A549 (cell line): Measurements from ENCODE around the gene C3orf18. TPM values are rescaled to one million over a fixed set of nuclear protein-coding genes. Genes with fewer than 3 reads are reported as not detected.
A peak's percentile ranks its signal among the peaks of the same experiment; 100 is the strongest.

Experiments
- ATAC-seq, 2 experiments: fragments of 200-7000 bp in 1 of 2; fragments of >200 bp in 1 of 2; cut with Nextera tagmentation in 1 of 2; cut with Tn5 transposase in 1 of 2; 3 replicates each; pipeline versions ENCODE4 v1.8.0 to v1.9.1; 2018 to 2020; ENCODE audit warnings: mild to moderate bottlenecking in 1 of 2, moderate library complexity in 1 of 2
- CTCF ChIA-PET: fragments of 300-600 bp; sonication (Branson Sonifier 250); formaldehyde crosslinking; extraction: SDS; loops from one replicate; lab custom pipeline; 2021; ENCODE audit warnings: antibody characterized with exemption, inconsistent platforms; lab: Yijun Ruan, JAX
- POLR2A ChIA-PET: fragments of 350-600 bp; formaldehyde crosslinking; extraction: SDS; loops from one replicate; lab custom pipeline; 2021; ENCODE audit warnings: antibody characterized with exemption, inconsistent platforms; lab: Yijun Ruan, JAX
- DNase-seq, 2 experiments: peaks; one replicate each; pipeline versions ENCODE4 v3.0.0 to v3.0.0-alpha.2; 2011 to 2016; ENCODE audit warnings: low read depth in 1 of 2, low spot score in 1 of 2
- FAIRE-seq: peaks from 2 replicates; lab custom pipeline; 2011; peaks lifted over from hg19 to GRCh38; lab: Jason Lieb, UNC
- H3K27ac ChIP-seq, 2 experiments: fragments of >200 bp; sonication (Bioruptor Twin); formaldehyde crosslinking; 3 replicates each; pipeline ENCODE4 v1.5.1; 2016 to 2017
- H3K4me1 ChIP-seq: fragments of >200 bp; sonication (Bioruptor Twin); formaldehyde crosslinking; 3 replicates; pipeline ENCODE4 v1.6.1; 2016
- H3K4me2 ChIP-seq: fragments of >200 bp; sonication (Bioruptor Twin); formaldehyde crosslinking; 3 replicates; pipeline ENCODE4 v1.6.1; 2016
- H3K4me3 ChIP-seq: fragments of >200 bp; sonication (Bioruptor Twin); formaldehyde crosslinking; 3 replicates; pipeline ENCODE4 v1.5.1; 2016
- H3K9me3 ChIP-seq: fragments of >200 bp; sonication (Bioruptor Twin); formaldehyde crosslinking; 3 replicates; pipeline ENCODE4 v1.6.1; 2016
- ATOH8 ChIP-seq: fragments of 250-450 bp; sonication (Bioruptor Pico); IDR thresholded peaks from 2 replicates; pipeline ENCODE4 v1.5.0; 2020; ENCODE audit warnings: low read depth, mild to moderate bottlenecking, moderate library complexity
- BHLHE40 ChIP-seq: IDR thresholded peaks from 2 replicates; pipeline ENCODE4 v1.6.1; 2012; ENCODE audit warnings: low read depth, low read length, inconsistent platforms
- CBX2 ChIP-seq: fragments of 200-600 bp; sonication (generic); IDR thresholded peaks from 2 replicates; pipeline ENCODE4 v1.6.1; 2016; ENCODE audit warnings: low read depth, mild to moderate bottlenecking, borderline replicate concordance
- CEBPB ChIP-seq, 2 experiments: fragments of >200 bp in 1 of 2; sonication (Bioruptor Twin) in 1 of 2; formaldehyde crosslinking in 1 of 2; IDR thresholded peaks; 2 replicates each; pipeline ENCODE4 v1.6.1; 2012 to 2016
- CTCF ChIP-seq: fragments of >200 bp; sonication (Bioruptor Twin); formaldehyde crosslinking; IDR thresholded peaks from 3 replicates; pipeline ENCODE4 v1.5.1; 2016
- ELK1 ChIP-seq: fragments of 150-350 bp; IDR thresholded peaks from 2 replicates; pipeline ENCODE4 v1.6.1; 2014; ENCODE audit warnings: low read depth, mild to moderate bottlenecking, low read length
- HOXA7 ChIP-seq: fragments of 250-450 bp; sonication (Bioruptor Pico); IDR thresholded peaks from 2 replicates; pipeline ENCODE4 v1.5.0; 2020; ENCODE audit warnings: mild to moderate bottlenecking, moderate library complexity
- JUNB ChIP-seq: fragments of >200 bp; sonication (Bioruptor Twin); formaldehyde crosslinking; IDR thresholded peaks from 2 replicates; pipeline ENCODE4 v1.6.1; 2016
- KDM5A ChIP-seq: fragments of 200-600 bp; sonication (generic); IDR thresholded peaks from 2 replicates; pipeline ENCODE4 v1.6.1; 2016; ENCODE audit warnings: antibody characterized with exemption, mild to moderate bottlenecking
- NR3C1 ChIP-seq: fragments of >200 bp; sonication (Bioruptor Twin); formaldehyde crosslinking; IDR thresholded peaks from 3 replicates; pipeline ENCODE4 v1.6.1; 2017
- RAD21 ChIP-seq, 2 experiments: fragments of >200 bp in 1 of 2; sonication (Bioruptor Twin) in 1 of 2; formaldehyde crosslinking in 1 of 2; IDR thresholded peaks in 1 of 2; conservative IDR thresholded peaks in 1 of 2; 2 replicates in 1 of 2; 3 replicates in 1 of 2; pipeline ENCODE4 v1.6.1; 2012 to 2018; ENCODE audit warnings: inconsistent platforms in 1 of 2
- SMC3 ChIP-seq: fragments of >200 bp; sonication (Bioruptor Twin); formaldehyde crosslinking; IDR thresholded peaks from 3 replicates; pipeline ENCODE4 v1.6.1; 2018; ENCODE audit warnings: inconsistent platforms
- WGBS: methylation state at CpG from one replicate; pipeline ENCODE4 v1.1.6; 2017; ENCODE audit errors: missing lambda C conversion rate; 5-methylcytosine and 5-hydroxymethylcytosine counted together
- polyA plus RNA-seq, 4 experiments: library from polyadenylated mRNA; depleted of rRNA in 3 of 4; stranded (reverse); fragments of >200 nt; fragmentation: RNase III in 1 of 4; extraction: RNeasy Plus Mini Kit Qiagen cat#74134 plus additional on column Dnase treatment in 1 of 4; gene quantifications; 2 replicates in 3 of 4; 3 replicates in 1 of 4; pipeline ENCODE4 v1.2.3, GENCODE V29; 2011 to 2017

Gene C3orf18
- polyA plus RNA-seq, 2 of the 4 experiments (the other 2 are of a cell fraction), result 3.4 to 5.4 TPM

GRCh38 chr3:50616003-50616769 lies 48.6 kb upstream of the C3orf18 start:
- DNase-seq (peak; percentile 83 to 92), ATAC-seq (peak; percentile 62 to 70), FAIRE-seq (no peak)
- Histone ChIP-seq H3K4me1 (peaks cover 8% of the 10 kb centered on the region; the same call in 2 of the 3 replicates), H3K27ac (peak overlapping the region in 1 of 2 experiments; percentile 91; a peak in 3 of 6 replicates), H3K4me3 (peak overlapping the region; percentile 90), H3K9me3 (no peaks in the 10 kb centered on the region), H3K4me2 (peak overlapping the region; percentile 86)
- TF ChIP-seq HOXA7 (CRISPR knock-in tag), result no peak
- peak; percentile 90 for TF ChIP-seq CTCF
- peak; percentile 68 for TF ChIP-seq SMC3
- no peak for TF ChIP-seq ELK1
- TF ChIP-seq CBX2, result no peak
- peak; percentile 96 for TF ChIP-seq RAD21 (conservative IDR thresholded peaks at IDR 0.05 in 1 of 2, IDR thresholded peaks at IDR 0.05 in 1 of 2)
- ChIA-PET POLR2A (interaction anchor here (0.5 to 2.3 kb wide), 4 partner anchors 15 to 883 kb away, joined by 3 to 12 read pairs (median 3); partner anchors contain the start of gene HEMK1), CTCF (interaction anchor here (0.5 to 18.5 kb wide), 61 partner anchors 8 to 1358 kb away, joined by 3 to 375 read pairs (median 4); partner anchors contain the start of genes ABHD14B, C3orf18, CYB561D2 and DOCK3)
- 3% methylated on average over 15 of the region's 24 CpGs for WGBS

GRCh38 chr3:50615190-50615589 lies 47.6 kb upstream of the C3orf18 start:
- no peak for DNase-seq
- TF ChIP-seq BHLHE40, result no peak
- no peak for TF ChIP-seq ELK1
- TF ChIP-seq JUNB, result no peak
- no peak for TF ChIP-seq KDM5A
- TF ChIP-seq HOXA7 (CRISPR knock-in tag), result no peak
- TF ChIP-seq ATOH8 (CRISPR knock-in tag), result no peak
- TF ChIP-seq NR3C1, result no peak
- no peak for TF ChIP-seq CTCF
- no peak for TF ChIP-seq CEBPB (IDR thresholded peaks at IDR 0.05)
- Histone ChIP-seq H3K27ac (no peak overlapping the region), H3K4me1 (peaks cover 13% of the 10 kb centered on the region; the same call in 2 of the 3 replicates), H3K4me3 (no peak overlapping the region), H3K9me3 (no peaks in the 10 kb centered on the region), H3K4me2 (no peak overlapping the region)
- CTCF ChIA-PET, result interaction anchor here (0.8 to 18.5 kb wide), 43 partner anchors 9 to 1024 kb away, joined by 3 to 375 read pairs (median 7); partner anchors contain the start of genes C3orf18, CYB561D2, DOCK3 and HEMK1
- POLR2A ChIA-PET, result interaction anchor here (2.3 kb wide), 1 partner anchor 46 kb away, joined by 12 read pairs; the partner anchor contains the start of gene HEMK1
- no peak for FAIRE-seq
- ATAC-seq, result no peak
- WGBS, result 5% methylated on average over 1 of the region's 1 CpG
